ENCODE measurements around the gene SLITRK1. TPM values are rescaled to one million over a fixed set of nuclear protein-coding genes. Genes with fewer than 3 reads are reported as not detected.

The SLITRK1 gene
- total and polyA plus RNA-seq, 12 donors: not detected

DNA sequence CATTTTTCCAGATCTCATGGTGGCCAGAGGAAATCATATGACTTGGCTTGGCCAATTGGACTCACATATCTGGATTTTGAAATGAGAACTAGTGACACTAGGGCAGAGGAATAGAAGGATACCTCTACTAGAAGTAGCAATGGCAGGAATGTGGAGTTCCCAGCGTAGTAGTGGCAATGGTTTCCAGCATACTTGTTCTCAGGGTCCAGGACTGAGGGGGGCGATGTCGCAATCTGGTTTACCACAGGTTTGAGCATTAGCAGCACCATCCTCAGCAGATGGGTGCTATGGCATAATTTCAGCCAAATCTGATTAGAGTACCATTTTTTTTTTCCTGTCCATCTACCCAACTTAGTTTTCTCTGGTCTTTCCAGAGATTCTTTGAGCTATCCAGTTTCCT lies 8.1 kb upstream of the SLITRK1 start:
- no peak for DNase-seq
- TF ChIP-seq, protein P1, sequence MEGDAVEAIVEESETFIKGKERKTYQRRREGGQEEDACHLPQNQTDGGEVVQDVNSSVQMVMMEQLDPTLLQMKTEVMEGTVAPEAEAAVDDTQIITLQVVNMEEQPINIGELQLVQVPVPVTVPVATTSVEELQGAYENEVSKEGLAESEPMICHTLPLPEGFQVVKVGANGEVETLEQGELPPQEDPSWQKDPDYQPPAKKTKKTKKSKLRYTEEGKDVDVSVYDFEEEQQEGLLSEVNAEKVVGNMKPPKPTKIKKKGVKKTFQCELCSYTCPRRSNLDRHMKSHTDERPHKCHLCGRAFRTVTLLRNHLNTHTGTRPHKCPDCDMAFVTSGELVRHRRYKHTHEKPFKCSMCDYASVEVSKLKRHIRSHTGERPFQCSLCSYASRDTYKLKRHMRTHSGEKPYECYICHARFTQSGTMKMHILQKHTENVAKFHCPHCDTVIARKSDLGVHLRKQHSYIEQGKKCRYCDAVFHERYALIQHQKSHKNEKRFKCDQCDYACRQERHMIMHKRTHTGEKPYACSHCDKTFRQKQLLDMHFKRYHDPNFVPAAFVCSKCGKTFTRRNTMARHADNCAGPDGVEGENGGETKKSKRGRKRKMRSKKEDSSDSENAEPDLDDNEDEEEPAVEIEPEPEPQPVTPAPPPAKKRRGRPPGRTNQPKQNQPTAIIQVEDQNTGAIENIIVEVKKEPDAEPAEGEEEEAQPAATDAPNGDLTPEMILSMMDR (IDR thresholded peaks at IDR 0.05): no peak
- no peaks in the 10 kb centered on the region for H3K27me3 ChIP-seq
- ATAC-seq: no peak
- H3K27ac ChIP-seq: no peak overlapping the region
- no peaks in the 10 kb centered on the region for H3K4me1 ChIP-seq
- 82 to 89% methylated on average over 3 of the region's 3 CpGs for WGBS, 2 donors
- peaks cover 0 to 5% (median 0%) of the 10 kb centered on the region in 11 donors for H3K9me3 ChIP-seq
- H3K4me3 ChIP-seq: no peak overlapping the region
- intact Hi-C loops (cut with DNase I): no loop called here
- H3K36me3 ChIP-seq: no peaks in the 10 kb centered on the region

DNA sequence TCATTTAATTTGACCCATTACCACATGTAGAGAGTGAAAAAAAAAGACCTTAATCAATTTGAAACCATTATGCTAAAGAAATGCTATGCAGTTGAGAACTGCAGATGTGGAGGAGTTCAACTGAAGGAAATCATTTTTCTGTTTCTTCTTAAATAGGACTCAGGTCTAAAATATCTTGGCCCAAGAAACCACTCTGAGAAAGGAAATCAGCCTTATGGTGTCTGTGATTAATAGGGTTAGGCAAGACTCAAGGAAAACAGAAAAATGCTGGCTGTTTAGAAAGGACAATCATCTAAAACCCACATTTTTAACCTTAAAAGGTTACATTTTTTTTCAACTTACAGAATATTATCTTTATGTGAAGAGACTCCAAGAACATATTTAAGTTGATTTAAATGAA lies 1.9 kb upstream of the SLITRK1 start:
- Histone ChIP-seq H3K27me3 (peaks cover 11 to 58% (median 50%) of the 10 kb centered on the region in 7 donors), H3K4me3 (no peak overlapping the region), H3K4me1 (peaks cover 0 to 4% (median 0%) of the 10 kb centered on the region in 9 donors), H3K36me3 (no peaks in the 10 kb centered on the region), H3K27ac (no peak overlapping the region), H3K9me3 (no peaks in the 10 kb centered on the region)
- DNase-seq: no peak
- intact Hi-C loops (cut with DNase I): no loop called here
- no peak for ATAC-seq
- TF ChIP-seq, protein P1 (IDR thresholded peaks at IDR 0.05): no peak

DNA sequence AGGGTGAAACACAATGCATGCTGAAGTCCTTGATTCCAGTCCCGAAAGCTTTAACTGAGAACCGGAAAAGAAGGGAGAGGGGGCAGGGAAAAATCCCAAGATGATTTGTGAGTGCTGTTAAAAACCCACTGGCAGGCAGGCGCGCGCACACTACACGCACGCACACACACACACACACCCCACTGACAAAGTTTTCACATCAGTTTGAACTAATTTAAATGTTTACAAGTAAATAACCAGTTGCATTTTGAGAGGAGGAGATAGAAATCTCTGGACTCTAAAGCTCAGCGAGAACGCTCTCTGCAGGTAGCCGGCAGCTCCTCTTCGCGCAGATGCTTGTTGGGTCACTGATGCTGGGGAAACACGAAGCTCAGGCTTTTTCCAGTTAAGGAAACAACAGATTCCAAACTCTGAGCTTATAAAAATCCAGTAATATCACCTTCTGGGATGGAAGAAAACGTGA lies 818 bp upstream of the SLITRK1 start:
- H3K9me3 ChIP-seq: no peaks in the 10 kb centered on the region
- no peak for ATAC-seq
- H3K27ac ChIP-seq: no peak overlapping the region
- TF ChIP-seq, protein P1 (IDR thresholded peaks at IDR 0.05): no peak
- intact Hi-C loops (cut with DNase I): no loop called here
- peaks cover 11 to 66% (median 58%) of the 10 kb centered on the region in 7 donors for H3K27me3 ChIP-seq
- 2 to 4% methylated on average over 14 of the region's 14 CpGs for WGBS, 2 donors
- DNase-seq: no peak
- no peak overlapping the region for H3K4me3 ChIP-seq
- peaks cover 0 to 7% (median 0%) of the 10 kb centered on the region in 9 donors for H3K4me1 ChIP-seq
- no peaks in the 10 kb centered on the region for H3K36me3 ChIP-seq

DNA sequence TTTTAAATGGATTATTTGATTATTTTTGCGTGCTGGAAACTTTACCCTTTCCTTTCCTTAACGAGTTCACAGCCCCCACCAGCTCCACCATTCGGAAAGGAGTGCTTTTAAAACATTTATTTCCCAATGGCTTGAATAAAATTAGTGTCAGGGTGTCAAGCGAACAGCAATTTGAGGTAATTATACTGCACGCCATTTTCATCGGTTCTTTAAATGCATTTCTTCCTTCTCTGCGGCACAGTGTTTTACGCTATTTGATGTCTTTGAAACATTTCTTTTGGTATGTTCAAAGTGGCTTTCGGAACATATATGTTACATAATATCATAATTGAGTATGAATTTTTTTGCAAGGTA lies 309 bp upstream of the SLITRK1 start:
- Histone ChIP-seq H3K4me1 (peaks cover 0 to 7% (median 0%) of the 10 kb centered on the region in 9 donors), H3K4me3 (no peak overlapping the region), H3K27me3 (peaks cover 11 to 66% (median 61%) of the 10 kb centered on the region in 7 donors), H3K36me3 (no peaks in the 10 kb centered on the region), H3K9me3 (no peaks in the 10 kb centered on the region), H3K27ac (no peak overlapping the region)
- TF ChIP-seq, protein P1 (IDR thresholded peaks at IDR 0.05): no peak
- 9 to 12% methylated on average over 9 of the region's 9 CpGs for WGBS, 2 donors
- intact Hi-C loops (cut with DNase I): no loop called here
- ATAC-seq (no peak), DNase-seq (no peak)

All from heart right ventricle (tissue), 16 donors.